Neural cell (in vitro differentiated cells): ENCODE results near the gene PNCK. TPM values are rescaled to one million over a fixed set of nuclear protein-coding genes. Genes with fewer than 3 reads are reported as not detected.

Experiments
- H2AFZ ChIP-seq: fragments of 200-600, 300-800 bp; sonication (generic), shearing (Covaris generic); 2 replicates; pipeline ENCODE4 v1.6.0; 2014; ENCODE audit warnings: low read depth, mild to moderate bottlenecking, antibody characterized with exemption, low read length, moderate library complexity
- H3F3A ChIP-seq: fragments of 200-600 bp; shearing (Covaris generic); 2 replicates; pipeline ENCODE4 v1.6.1; 2016; ENCODE audit warnings: mild to moderate bottlenecking, moderate library complexity, mixed read lengths, antibody characterized with exemption, low read length; ENCODE audit not compliant: insufficient read depth, poor library complexity, severe bottlenecking
- H3K27ac ChIP-seq: fragments of 200-600, 300-800 bp; sonication (generic), shearing (Covaris generic); 2 replicates; pipeline ENCODE4 v1.5.1; 2014; ENCODE audit warnings: mild to moderate bottlenecking, low read length, moderate library complexity
- H3K27me3 ChIP-seq: fragments of 300-800, 200-600 bp; sonication (generic), shearing (Covaris generic); 2 replicates; pipeline ENCODE4 v1.6.0; 2014; ENCODE audit warnings: mild to moderate bottlenecking, low read depth, low read length, moderate library complexity; ENCODE audit not compliant: insufficient read depth
- H3K36me3 ChIP-seq: fragments of 300-800, 200-600 bp; sonication (generic), shearing (Covaris generic); 2 replicates; pipeline ENCODE4 v1.5.1; 2014; ENCODE audit warnings: mild to moderate bottlenecking, antibody characterized with exemption, low read length, moderate library complexity; ENCODE audit not compliant: insufficient read depth
- H3K4me2 ChIP-seq: fragments of 300-800, 200-600 bp; sonication (generic), shearing (Covaris generic); 2 replicates; pipeline ENCODE4 v1.6.0; 2014; ENCODE audit warnings: mild to moderate bottlenecking, low read length
- H3K4me3 ChIP-seq: fragments of 300-800, 200-600 bp; sonication (generic), shearing (Covaris generic); 2 replicates; pipeline ENCODE4 v1.5.1; 2014; ENCODE audit warnings: mild to moderate bottlenecking, low read length, moderate library complexity
- H3K79me2 ChIP-seq: fragments of 200-600 bp; shearing (Covaris generic); replicated peaks from 2 replicates; pipeline ENCODE4 v1.6.0; 2014; ENCODE audit warnings: mild to moderate bottlenecking, low read length, moderate library complexity; ENCODE audit not compliant: insufficient read depth
- H3K9ac ChIP-seq: fragments of 300-800, 200-600 bp; sonication (generic), shearing (Covaris generic); 2 replicates; pipeline ENCODE4 v1.6.1; 2016; ENCODE audit warnings: mild to moderate bottlenecking, low read length, mixed read lengths
- H3K9me2 ChIP-seq: fragments of 200-600 bp; shearing (Covaris generic); 2 replicates; pipeline ENCODE4 v1.6.1; 2016; ENCODE audit warnings: mild to moderate bottlenecking, low read length, mixed read lengths; ENCODE audit not compliant: insufficient read depth
- H3K9me3 ChIP-seq: fragments of 200-600, 300-800 bp; sonication (generic), shearing (Covaris generic); 2 replicates; pipeline ENCODE4 v1.6.1; 2016; ENCODE audit warnings: mild to moderate bottlenecking, mixed run types, low read length, moderate library complexity, mixed read lengths
- H4K20me1 ChIP-seq: fragments of 200-600 bp; shearing (Covaris generic); 2 replicates; pipeline ENCODE4 v1.6.1; 2016; ENCODE audit warnings: mild to moderate bottlenecking, mixed run types; ENCODE audit not compliant: insufficient read depth
- EP300 ChIP-seq: fragments of 450-650 bp; conservative IDR thresholded peaks from 2 replicates; pipeline ENCODE4 v1.6.1; 2014; ENCODE audit warnings: antibody characterized with exemption, mild to moderate bottlenecking, moderate library complexity; ENCODE audit not compliant: poor library complexity, severe bottlenecking
- EZH2 ChIP-seq: fragments of 200-600, 300-800 bp; shearing (Covaris generic), sonication (generic); IDR thresholded peaks from 2 replicates; pipeline ENCODE4 v1.6.1; 2014; ENCODE audit warnings: antibody characterized with exemption, low read length, borderline replicate concordance, mild to moderate bottlenecking; ENCODE audit not compliant: insufficient read depth, poor library complexity, severe bottlenecking
- MXI1 ChIP-seq: fragments of 450-650 bp; conservative IDR thresholded peaks from 2 replicates; pipeline ENCODE4 v1.6.1; 2014; ENCODE audit warnings: antibody characterized with exemption, mild to moderate bottlenecking; ENCODE audit not compliant: poor library complexity, severe bottlenecking
- POLR2AphosphoS5 ChIP-seq: IDR thresholded peaks from 2 replicates; pipeline ENCODE4 v1.6.1; 2012
- RAD21 ChIP-seq: fragments of 450-650 bp; conservative IDR thresholded peaks from 2 replicates; pipeline ENCODE4 v1.6.1; 2014; ENCODE audit warnings: antibody characterized with exemption, mild to moderate bottlenecking, moderate library complexity
- SMC3 ChIP-seq: fragments of 450-650 bp; conservative IDR thresholded peaks from 2 replicates; pipeline ENCODE4 v1.6.1; 2014; ENCODE audit warnings: antibody characterized with exemption, mild to moderate bottlenecking, moderate library complexity; ENCODE audit not compliant: poor library complexity
- TAF1 ChIP-seq: IDR thresholded peaks from 2 replicates; pipeline ENCODE4 v1.6.1; 2012; ENCODE audit warnings: low read depth
- polyA plus RNA-seq: library from polyadenylated mRNA; depleted of rRNA; stranded (reverse); fragments of >200 nt; gene quantifications from 2 replicates; pipeline ENCODE4 v1.2.3, GENCODE V29; 2014
- TF ChIP-seq, protein P1 (sequence below): IDR thresholded peaks from 2 replicates; pipeline ENCODE4 v1.6.1; 2012; ENCODE audit warnings: borderline replicate concordance
- TF ChIP-seq, protein P2 (sequence below): fragments of 450-650 bp; IDR thresholded peaks from 2 replicates; pipeline ENCODE4 v1.5.1; 2014; ENCODE audit warnings: antibody characterized with exemption, mild to moderate bottlenecking, moderate library complexity; ENCODE audit not compliant: poor library complexity, severe bottlenecking

PNCK gene
- polyA plus RNA-seq, 1 donor from 2014 or later = 9.5 TPM

DNA sequence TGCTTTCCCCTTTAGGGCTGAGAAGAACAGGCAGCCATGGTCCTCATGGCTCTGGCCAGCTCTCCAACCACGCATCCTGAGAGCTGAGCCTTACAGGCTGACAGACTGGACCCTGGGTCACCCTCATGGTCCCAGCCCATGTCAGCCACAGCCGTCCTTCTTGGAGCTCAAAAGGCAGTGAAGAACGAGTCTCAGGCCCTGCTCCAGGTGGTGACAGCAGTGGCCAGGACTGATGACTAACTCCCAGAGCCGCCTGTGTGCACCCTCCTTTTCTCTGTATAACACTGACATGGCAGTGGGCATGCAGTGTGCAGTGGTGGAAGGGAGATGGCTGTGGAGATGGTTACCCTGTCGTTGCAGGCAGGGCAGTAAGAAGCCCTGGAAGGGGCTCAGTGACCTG lies 36.9 kb downstream of the PNCK start:
- Histone ChIP-seq H3K27ac (no peak overlapping the region), H3K9me2 (no peaks in the 10 kb centered on the region), H3F3A (no peaks in the 10 kb centered on the region)

DNA sequence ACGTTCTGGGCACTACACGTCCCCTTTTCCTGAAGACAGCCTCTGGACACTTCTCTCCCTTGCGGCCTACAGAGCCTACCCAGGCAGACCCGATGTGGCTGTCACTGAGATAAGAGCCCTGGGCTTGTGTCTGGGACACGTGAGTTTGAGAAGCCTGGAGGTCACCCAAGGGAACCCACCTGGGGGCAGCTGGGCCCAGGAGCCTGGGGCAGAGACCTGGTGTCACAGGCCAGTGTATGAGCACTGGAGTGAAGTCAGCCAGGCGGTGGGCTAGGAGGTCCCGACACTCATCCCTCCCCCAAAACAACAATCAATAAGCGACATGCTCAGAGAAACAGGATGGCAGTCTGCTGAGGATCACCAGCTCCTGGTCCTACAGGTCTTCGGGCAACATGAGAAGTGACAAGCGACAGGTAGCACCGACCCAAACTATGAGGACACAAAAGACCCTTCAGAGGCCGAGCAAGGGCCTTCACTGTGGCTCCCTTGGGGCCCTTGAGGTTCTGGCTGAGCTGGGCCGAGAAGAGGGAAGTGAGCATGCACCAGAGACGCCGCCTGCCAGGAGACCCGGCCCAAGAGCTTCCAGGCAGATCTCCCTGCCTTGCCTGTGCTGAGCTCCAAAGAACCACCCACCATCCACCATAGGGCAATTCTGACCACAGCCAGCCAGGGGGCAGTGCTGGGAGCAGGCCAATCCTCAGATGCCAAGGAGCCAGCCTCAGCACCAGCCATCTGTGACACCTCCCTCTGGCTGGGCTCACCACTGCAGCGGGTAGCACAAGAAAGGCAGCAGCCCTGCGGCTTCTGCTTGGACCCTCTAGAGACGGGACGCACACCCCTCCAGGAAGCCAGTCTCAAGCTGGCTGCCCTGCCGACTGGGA lies 37.6 kb downstream of the PNCK start:
- H3K79me2 ChIP-seq = no peaks in the 10 kb centered on the region
- H3K9me2 ChIP-seq = no peaks in the 10 kb centered on the region
- TF ChIP-seq SMC3 = no peak
- TF ChIP-seq, protein P1, sequence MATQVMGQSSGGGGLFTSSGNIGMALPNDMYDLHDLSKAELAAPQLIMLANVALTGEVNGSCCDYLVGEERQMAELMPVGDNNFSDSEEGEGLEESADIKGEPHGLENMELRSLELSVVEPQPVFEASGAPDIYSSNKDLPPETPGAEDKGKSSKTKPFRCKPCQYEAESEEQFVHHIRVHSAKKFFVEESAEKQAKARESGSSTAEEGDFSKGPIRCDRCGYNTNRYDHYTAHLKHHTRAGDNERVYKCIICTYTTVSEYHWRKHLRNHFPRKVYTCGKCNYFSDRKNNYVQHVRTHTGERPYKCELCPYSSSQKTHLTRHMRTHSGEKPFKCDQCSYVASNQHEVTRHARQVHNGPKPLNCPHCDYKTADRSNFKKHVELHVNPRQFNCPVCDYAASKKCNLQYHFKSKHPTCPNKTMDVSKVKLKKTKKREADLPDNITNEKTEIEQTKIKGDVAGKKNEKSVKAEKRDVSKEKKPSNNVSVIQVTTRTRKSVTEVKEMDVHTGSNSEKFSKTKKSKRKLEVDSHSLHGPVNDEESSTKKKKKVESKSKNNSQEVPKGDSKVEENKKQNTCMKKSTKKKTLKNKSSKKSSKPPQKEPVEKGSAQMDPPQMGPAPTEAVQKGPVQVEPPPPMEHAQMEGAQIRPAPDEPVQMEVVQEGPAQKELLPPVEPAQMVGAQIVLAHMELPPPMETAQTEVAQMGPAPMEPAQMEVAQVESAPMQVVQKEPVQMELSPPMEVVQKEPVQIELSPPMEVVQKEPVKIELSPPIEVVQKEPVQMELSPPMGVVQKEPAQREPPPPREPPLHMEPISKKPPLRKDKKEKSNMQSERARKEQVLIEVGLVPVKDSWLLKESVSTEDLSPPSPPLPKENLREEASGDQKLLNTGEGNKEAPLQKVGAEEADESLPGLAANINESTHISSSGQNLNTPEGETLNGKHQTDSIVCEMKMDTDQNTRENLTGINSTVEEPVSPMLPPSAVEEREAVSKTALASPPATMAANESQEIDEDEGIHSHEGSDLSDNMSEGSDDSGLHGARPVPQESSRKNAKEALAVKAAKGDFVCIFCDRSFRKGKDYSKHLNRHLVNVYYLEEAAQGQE = no peak
- TF ChIP-seq MXI1 = no peak
- TF ChIP-seq TAF1 = no peak
- TF ChIP-seq RAD21 = no peak
- TF ChIP-seq EP300 = no peak
- TF ChIP-seq, protein P2, sequence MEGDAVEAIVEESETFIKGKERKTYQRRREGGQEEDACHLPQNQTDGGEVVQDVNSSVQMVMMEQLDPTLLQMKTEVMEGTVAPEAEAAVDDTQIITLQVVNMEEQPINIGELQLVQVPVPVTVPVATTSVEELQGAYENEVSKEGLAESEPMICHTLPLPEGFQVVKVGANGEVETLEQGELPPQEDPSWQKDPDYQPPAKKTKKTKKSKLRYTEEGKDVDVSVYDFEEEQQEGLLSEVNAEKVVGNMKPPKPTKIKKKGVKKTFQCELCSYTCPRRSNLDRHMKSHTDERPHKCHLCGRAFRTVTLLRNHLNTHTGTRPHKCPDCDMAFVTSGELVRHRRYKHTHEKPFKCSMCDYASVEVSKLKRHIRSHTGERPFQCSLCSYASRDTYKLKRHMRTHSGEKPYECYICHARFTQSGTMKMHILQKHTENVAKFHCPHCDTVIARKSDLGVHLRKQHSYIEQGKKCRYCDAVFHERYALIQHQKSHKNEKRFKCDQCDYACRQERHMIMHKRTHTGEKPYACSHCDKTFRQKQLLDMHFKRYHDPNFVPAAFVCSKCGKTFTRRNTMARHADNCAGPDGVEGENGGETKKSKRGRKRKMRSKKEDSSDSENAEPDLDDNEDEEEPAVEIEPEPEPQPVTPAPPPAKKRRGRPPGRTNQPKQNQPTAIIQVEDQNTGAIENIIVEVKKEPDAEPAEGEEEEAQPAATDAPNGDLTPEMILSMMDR = no peak
- TF ChIP-seq EZH2 = no peak
- H3F3A ChIP-seq = no peaks in the 10 kb centered on the region
- H3K27ac ChIP-seq = no peak overlapping the region
- no peaks in the 10 kb centered on the region for H4K20me1 ChIP-seq
- H3K4me3 ChIP-seq = no peak overlapping the region
- no peaks in the 10 kb centered on the region for H3K9me3 ChIP-seq
- no peak overlapping the region for H2AFZ ChIP-seq
- no peak overlapping the region for H3K4me2 ChIP-seq
- no peaks in the 10 kb centered on the region for H3K36me3 ChIP-seq
- no peaks in the 10 kb centered on the region for H3K27me3 ChIP-seq
- H3K9ac ChIP-seq = no peak overlapping the region

More for the DNA sequence above, 36.9 kb downstream of the PNCK start:
- H2AFZ ChIP-seq = no peak overlapping the region
- no peaks in the 10 kb centered on the region for H3K79me2 ChIP-seq
- H3K4me3 ChIP-seq = no peak overlapping the region
- H3K36me3 ChIP-seq = no peaks in the 10 kb centered on the region
- no peaks in the 10 kb centered on the region for H3K27me3 ChIP-seq
- H3K9me3 ChIP-seq = no peaks in the 10 kb centered on the region
- no peak overlapping the region for H3K9ac ChIP-seq
- no peaks in the 10 kb centered on the region for H4K20me1 ChIP-seq
- TF ChIP-seq, protein P1 = no peak
- TF ChIP-seq, protein P2 = no peak
- no peak for TF ChIP-seq EP300
- no peak for TF ChIP-seq TAF1
- no peak for TF ChIP-seq EZH2
- TF ChIP-seq MXI1 = no peak
- TF ChIP-seq RAD21 = no peak
- TF ChIP-seq POLR2AphosphoS5 = no peak
- TF ChIP-seq SMC3 = no peak
- H3K4me2 ChIP-seq = no peak overlapping the region
